Loucy (cell line): ENCODE data around the gene UVSSA.

Source experiments
- EZH2phosphoT487 ChIP-seq: fragments of 200-600 bp; IDR thresholded peaks from 2 replicates; pipeline ENCODE4 v1.6.1; 2018; ENCODE audit warnings: antibody characterized with exemption, mild to moderate bottlenecking, moderate library complexity, borderline replicate concordance
- TF ChIP-seq, protein P1 (sequence below): fragments of 200-600 bp; sonication (generic); conservative IDR thresholded peaks from 2 replicates; pipeline ENCODE4 v1.5.1; 2014; ENCODE audit warnings: mild to moderate bottlenecking, antibody characterized with exemption, low read length

DNA sequence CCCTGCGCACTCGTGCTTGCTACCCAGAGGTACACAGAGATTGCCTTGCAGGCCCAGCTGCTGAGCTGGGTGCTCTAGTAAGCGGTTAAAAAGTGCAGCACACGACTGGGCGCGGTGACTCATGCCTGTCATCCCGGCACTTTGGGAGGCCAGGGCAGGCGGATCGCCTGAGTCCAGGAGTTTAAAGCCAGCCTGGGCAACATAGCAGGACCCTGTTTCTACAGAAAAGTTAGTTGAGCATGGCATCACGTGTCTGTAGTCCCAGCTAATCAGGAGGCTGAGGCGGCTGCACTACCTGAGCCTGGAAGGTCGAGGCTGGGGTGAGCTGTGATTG, 5.5 kb downstream of the UVSSA start:
- TF ChIP-seq, protein P1, sequence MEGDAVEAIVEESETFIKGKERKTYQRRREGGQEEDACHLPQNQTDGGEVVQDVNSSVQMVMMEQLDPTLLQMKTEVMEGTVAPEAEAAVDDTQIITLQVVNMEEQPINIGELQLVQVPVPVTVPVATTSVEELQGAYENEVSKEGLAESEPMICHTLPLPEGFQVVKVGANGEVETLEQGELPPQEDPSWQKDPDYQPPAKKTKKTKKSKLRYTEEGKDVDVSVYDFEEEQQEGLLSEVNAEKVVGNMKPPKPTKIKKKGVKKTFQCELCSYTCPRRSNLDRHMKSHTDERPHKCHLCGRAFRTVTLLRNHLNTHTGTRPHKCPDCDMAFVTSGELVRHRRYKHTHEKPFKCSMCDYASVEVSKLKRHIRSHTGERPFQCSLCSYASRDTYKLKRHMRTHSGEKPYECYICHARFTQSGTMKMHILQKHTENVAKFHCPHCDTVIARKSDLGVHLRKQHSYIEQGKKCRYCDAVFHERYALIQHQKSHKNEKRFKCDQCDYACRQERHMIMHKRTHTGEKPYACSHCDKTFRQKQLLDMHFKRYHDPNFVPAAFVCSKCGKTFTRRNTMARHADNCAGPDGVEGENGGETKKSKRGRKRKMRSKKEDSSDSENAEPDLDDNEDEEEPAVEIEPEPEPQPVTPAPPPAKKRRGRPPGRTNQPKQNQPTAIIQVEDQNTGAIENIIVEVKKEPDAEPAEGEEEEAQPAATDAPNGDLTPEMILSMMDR: no peak
- TF ChIP-seq EZH2phosphoT487: no peak
